Renal cortical epithelial cell (primary cell): ENCODE measurements around the gene CNTNAP2. TPM values are rescaled to one million over a fixed set of nuclear protein-coding genes. Genes with fewer than 3 reads are reported as not detected.

Source experiments
- DNase-seq: peaks from one replicate; pipeline ENCODE4 v3.0.0-alpha.2; 2011; ENCODE audit warnings: low read depth
- total RNA-seq: library from RNA; depleted of rRNA; stranded (reverse); fragments of >200 nt; gene quantifications from 2 replicates; pipeline ENCODE4 v1.2.3, GENCODE V29; 2014

CNTNAP2 gene
- total RNA-seq, 1 donor from 2014 or later = 0.25 TPM

GRCh38 chr7:148084138-148084537 is 1967.5 kb downstream of the CNTNAP2 start:
- DNase-seq = peak; percentile 7

- no peak for DNase-seq
Observed at GRCh38 chr7:148091882-148092281, 1975.3 kb downstream of the CNTNAP2 start.

- DNase-seq = no peak
Observed at GRCh38 chr7:148093375-148094166, 1977.0 kb downstream of the CNTNAP2 start.

GRCh38 chr7:148095066-148095465 is 1978.5 kb downstream of the CNTNAP2 start:
- DNase-seq = peak; percentile 6

GRCh38 chr7:148104136-148104716 is 1987.6 kb downstream of the CNTNAP2 start:
- DNase-seq = no peak

GRCh38 chr7:148104924-148105323 is 1988.3 kb downstream of the CNTNAP2 start:
- DNase-seq = no peak

GRCh38 chr7:148105853-148106252 is 1989.3 kb downstream of the CNTNAP2 start:
- DNase-seq = no peak

GRCh38 chr7:148107443-148108127 is 1991.0 kb downstream of the CNTNAP2 start:
- DNase-seq = no peak

- no peak for DNase-seq
Observed at GRCh38 chr7:148108381-148108780, 1991.8 kb downstream of the CNTNAP2 start.

- DNase-seq = peak; percentile 51
Observed at GRCh38 chr7:148110097-148110868, 1993.7 kb downstream of the CNTNAP2 start.

- DNase-seq = no peak
Observed at GRCh38 chr7:148114804-148115203, 1998.2 kb downstream of the CNTNAP2 start.

GRCh38 chr7:148115308-148115707 is 1998.7 kb downstream of the CNTNAP2 start:
- no peak for DNase-seq

- no peak for DNase-seq
Observed at GRCh38 chr7:148116195-148116594, 1999.6 kb downstream of the CNTNAP2 start.

GRCh38 chr7:148116829-148117403 is 2000.3 kb downstream of the CNTNAP2 start:
- no peak for DNase-seq

GRCh38 chr7:148118371-148118770 is 2001.8 kb downstream of the CNTNAP2 start:
- DNase-seq = no peak

GRCh38 chr7:148121401-148121800 is 2004.8 kb downstream of the CNTNAP2 start:
- DNase-seq = peak; percentile 69

- no peak for DNase-seq
Observed at GRCh38 chr7:148121847-148122246, 2005.2 kb downstream of the CNTNAP2 start.

- DNase-seq = no peak
Observed at GRCh38 chr7:148124477-148124876, 2007.9 kb downstream of the CNTNAP2 start.

- no peak for DNase-seq
Observed at GRCh38 chr7:148127374-148127773, 2010.8 kb downstream of the CNTNAP2 start.

- no peak for DNase-seq
Observed at GRCh38 chr7:148129023-148129422, 2012.4 kb downstream of the CNTNAP2 start.

- peak; percentile 47 for DNase-seq
Observed at GRCh38 chr7:148135116-148135515, 2018.5 kb downstream of the CNTNAP2 start.

GRCh38 chr7:148135997-148136396 is 2019.4 kb downstream of the CNTNAP2 start:
- no peak for DNase-seq
